GM18951 (cell line): ENCODE measurements around the gene ABCA12.

ENCODE experiments used
- POLR2A ChIP-seq: IDR thresholded peaks from 4 replicates; pipeline ENCODE4 v1.6.1; 2011; ENCODE audit warnings: mild to moderate bottlenecking; ENCODE audit not compliant: insufficient read length, insufficient read depth; ENCODE audit errors: extremely low read depth
- in situ Hi-C: fragments of 300-500 bp; cut with MboI; formaldehyde crosslinking; loops from one replicate; pipeline ENCODE4 v1.12.0; 2022; ENCODE audit warnings: low sequenced_read_pairs, mixed read lengths, inconsistent platforms; ENCODE audit not compliant: unreplicated experiment

ABCA12 gene

GRCh38 chr2:215052810-215053209 lies 85.6 kb downstream of the ABCA12 start:
- no peak for TF ChIP-seq POLR2A
- in situ Hi-C loops: no loop called here

GRCh38 chr2:215052404-215052803 lies 86.0 kb downstream of the ABCA12 start:
- in situ Hi-C loops: no loop called here
- TF ChIP-seq POLR2A: no peak

GRCh38 chr2:215049341-215049740 lies 89.1 kb downstream of the ABCA12 start:
- in situ Hi-C loops: no loop called here
- no peak for TF ChIP-seq POLR2A

- in situ Hi-C loops: no loop called here
- no peak for TF ChIP-seq POLR2A
Measured at GRCh38 chr2:215038421-215038820, 100.0 kb downstream of the ABCA12 start.

GRCh38 chr2:215036314-215036713 lies 102.1 kb downstream of the ABCA12 start:
- TF ChIP-seq POLR2A: no peak
- in situ Hi-C loops: no loop called here

GRCh38 chr2:215034154-215034553 lies 104.3 kb downstream of the ABCA12 start:
- in situ Hi-C loops: no loop called here
- no peak for TF ChIP-seq POLR2A

GRCh38 chr2:215032153-215032552 lies 106.3 kb downstream of the ABCA12 start:
- TF ChIP-seq POLR2A: no peak
- in situ Hi-C loops: no loop called here

- no peak for TF ChIP-seq POLR2A
- in situ Hi-C loops: no loop called here
Measured at GRCh38 chr2:215031321-215031720, 107.1 kb downstream of the ABCA12 start.

GRCh38 chr2:215029936-215030335 lies 108.5 kb downstream of the ABCA12 start:
- in situ Hi-C loops: no loop called here
- no peak for TF ChIP-seq POLR2A

GRCh38 chr2:215028231-215028630 lies 110.2 kb downstream of the ABCA12 start:
- no peak for TF ChIP-seq POLR2A
- in situ Hi-C loops: no loop called here

GRCh38 chr2:215027779-215028178 lies 110.6 kb downstream of the ABCA12 start:
- TF ChIP-seq POLR2A: no peak
- in situ Hi-C loops: no loop called here

- no peak for TF ChIP-seq POLR2A
- in situ Hi-C loops: no loop called here
Measured at GRCh38 chr2:215022910-215023309, 115.5 kb downstream of the ABCA12 start.

- no peak for TF ChIP-seq POLR2A
- in situ Hi-C loops: no loop called here
Measured at GRCh38 chr2:215022418-215022817, 116.0 kb downstream of the ABCA12 start.

- in situ Hi-C loops: no loop called here
- TF ChIP-seq POLR2A: no peak
Measured at GRCh38 chr2:215020283-215020682, 118.1 kb downstream of the ABCA12 start.

- no peak for TF ChIP-seq POLR2A
- in situ Hi-C loops: no loop called here
Measured at GRCh38 chr2:215019521-215020145, 118.8 kb downstream of the ABCA12 start.
